Aorta (tissue), 5 donors: ENCODE results near the gene LSM12. TPM values are rescaled to one million over a fixed set of nuclear protein-coding genes. Genes with fewer than 3 reads are reported as not detected.

Experiments used
- ATAC-seq: fragments of 200-7000 bp; cut with Tn5 transposase; one replicate; pipeline ENCODE4 v1.9.1; 2022; ENCODE audit warnings: moderate library complexity; ENCODE audit not compliant: low FRiP score
- DNase-seq, 2 donors: peaks; one replicate each; pipeline ENCODE4 v3.0.0-alpha.2; 2020
- H3K27ac ChIP-seq, 2 donors: one replicate each; pipeline ENCODE4 v1.5.1; 2013; ENCODE audit warnings: low read length in 2 of 2, mild to moderate bottlenecking in 2 of 2, moderate library complexity in 2 of 2, control low read depth in 1 of 2, inconsistent platforms in 1 of 2, low read depth in 1 of 2
- H3K27me3 ChIP-seq, 2 donors: one replicate each; pipeline ENCODE4 v1.6.1; 2013; ENCODE audit warnings: control low read depth in 1 of 2, low read length in 1 of 2, mild to moderate bottlenecking in 1 of 2, moderate library complexity in 1 of 2; ENCODE audit not compliant: insufficient read depth in 2 of 2, control insufficient read depth in 1 of 2
- H3K36me3 ChIP-seq, 2 donors: one replicate each; pipeline ENCODE4 v1.6.1; 2013; ENCODE audit warnings: control low read depth in 1 of 2, low read length in 1 of 2, mild to moderate bottlenecking in 1 of 2; ENCODE audit not compliant: insufficient read depth in 2 of 2, control insufficient read depth in 1 of 2
- H3K4me1 ChIP-seq, 2 donors: one replicate each; pipeline ENCODE4 v1.6.1; 2013; ENCODE audit warnings: low read length in 2 of 2, control low read depth in 1 of 2, mild to moderate bottlenecking in 1 of 2, moderate library complexity in 1 of 2; ENCODE audit not compliant: insufficient read depth in 2 of 2, control insufficient read depth in 1 of 2
- H3K4me3 ChIP-seq, 2 donors: one replicate each; pipeline ENCODE4 v1.5.1; 2013; ENCODE audit warnings: low read length in 2 of 2, control low read depth in 1 of 2, mild to moderate bottlenecking in 1 of 2
- H3K9me3 ChIP-seq: one replicate; pipeline ENCODE4 v1.6.1; 2013; ENCODE audit warnings: mild to moderate bottlenecking, low read length; ENCODE audit not compliant: control insufficient read depth
- WGBS, 2 donors: extraction: QIAGEN DNeasy Blood & Tissue Kit; methylation state at CpG; one replicate each; pipeline ENCODE4 v1.1.7; 2013; 5-methylcytosine and 5-hydroxymethylcytosine counted together
- intact Hi-C, 2 donors: fragments of 100-400 bp; cut with DNase I; formaldehyde crosslinking; loops; one replicate each; pipeline versions ENCODE4 v1.14.2 to v1.15.0; 2022
- polyA plus RNA-seq, 2 donors: library from polyadenylated mRNA; stranded (reverse); fragments of 200-250 nt; gene quantifications; one replicate each; pipeline ENCODE4 v1.2.3, GENCODE V29; 2013
- total RNA-seq, 2 donors: library from RNA; stranded (reverse); fragmentation: NEBNext Ultra II Directional; extraction: Animal tissue kit (Norgen Biotek cat#: 25700); gene quantifications; one replicate each; pipeline ENCODE4 v1.2.1, GENCODE V29; 2021
- donor health status: healthy with polysubstance abuse.
- donor health status: Bipolar disorder and iron deficiency.
- donor health status: DM: no; HTN: no; CAD: no.
- donor health status: DM: no; HTN: no; CAD: no.
- donor health status: DM: yes; HTN: yes; CAD: no.

The LSM12 gene
- total and polyA plus RNA-seq, 4 donors: 19.0 to 43.4 (median 28.3) TPM

GRCh38 chr17:44091200-44091997 lies 24.9 kb upstream of the LSM12 start:
- Histone ChIP-seq H3K4me3 (no peak overlapping the region), H3K9me3 (no peaks in the 10 kb centered on the region), H3K27ac (no peak overlapping the region), H3K4me1 (peaks cover 0 to 3% of the 10 kb centered on the region in 2 donors), H3K27me3 (no peaks in the 10 kb centered on the region), H3K36me3 (peaks cover 0 to 23% of the 10 kb centered on the region in 2 donors)
- DNase-seq (no peak), ATAC-seq (no peak)
- WGBS, 2 donors: 88 to 90% methylated on average over 11 to 14 of the region's 14 CpGs
- intact Hi-C loops: no loop called here

GRCh38 chr17:44088254-44088653 lies 21.8 kb upstream of the LSM12 start:
- H3K4me1 ChIP-seq: no peaks in the 10 kb centered on the region
- H3K36me3 ChIP-seq: peaks cover 0 to 30% of the 10 kb centered on the region in 2 donors
- H3K4me3 ChIP-seq: no peak overlapping the region

DNA sequence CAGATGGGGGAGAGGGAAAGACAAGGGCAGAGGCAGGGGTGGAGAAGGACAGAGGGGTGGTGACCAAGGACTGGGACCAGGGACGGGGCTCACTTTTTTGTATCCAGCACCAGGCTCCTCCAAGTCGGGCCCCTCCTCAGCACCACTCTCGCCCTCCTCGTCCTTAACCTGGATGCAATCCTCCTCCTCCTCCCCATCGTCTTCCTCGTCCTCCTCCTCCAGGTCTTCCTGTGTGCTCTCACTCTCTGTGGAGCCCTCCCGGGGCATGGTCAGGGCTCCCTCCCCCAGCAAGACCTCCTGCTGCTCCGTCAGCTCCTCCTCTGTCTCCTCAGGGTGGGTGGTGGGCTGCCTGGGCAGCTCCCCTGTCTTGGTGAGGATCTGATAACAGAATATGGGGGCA lies 20.8 kb upstream of the LSM12 start:
- Histone ChIP-seq H3K36me3 (peaks cover 0 to 27% of the 10 kb centered on the region in 2 donors), H3K27me3 (no peaks in the 10 kb centered on the region), H3K4me1 (no peaks in the 10 kb centered on the region), H3K9me3 (no peaks in the 10 kb centered on the region), H3K27ac (peak overlapping the region in 1 of 2 donors; percentile 33), H3K4me3 (no peak overlapping the region)
- ATAC-seq: no peak
- 57 to 59% methylated on average over 7 to 8 of the region's 8 CpGs for WGBS, 2 donors
- DNase-seq: no peak
- intact Hi-C loops: no loop called here

More at GRCh38 chr17:44088254-44088653, 21.8 kb upstream of the LSM12 start:
- 83 to 92% methylated on average over 16 of the region's 16 CpGs for WGBS, 2 donors
- H3K9me3 ChIP-seq: no peaks in the 10 kb centered on the region
- intact Hi-C loops: no loop called here
- DNase-seq (no peak), ATAC-seq (no peak)
- H3K27me3 ChIP-seq: no peaks in the 10 kb centered on the region
- no peak overlapping the region for H3K27ac ChIP-seq

DNA sequence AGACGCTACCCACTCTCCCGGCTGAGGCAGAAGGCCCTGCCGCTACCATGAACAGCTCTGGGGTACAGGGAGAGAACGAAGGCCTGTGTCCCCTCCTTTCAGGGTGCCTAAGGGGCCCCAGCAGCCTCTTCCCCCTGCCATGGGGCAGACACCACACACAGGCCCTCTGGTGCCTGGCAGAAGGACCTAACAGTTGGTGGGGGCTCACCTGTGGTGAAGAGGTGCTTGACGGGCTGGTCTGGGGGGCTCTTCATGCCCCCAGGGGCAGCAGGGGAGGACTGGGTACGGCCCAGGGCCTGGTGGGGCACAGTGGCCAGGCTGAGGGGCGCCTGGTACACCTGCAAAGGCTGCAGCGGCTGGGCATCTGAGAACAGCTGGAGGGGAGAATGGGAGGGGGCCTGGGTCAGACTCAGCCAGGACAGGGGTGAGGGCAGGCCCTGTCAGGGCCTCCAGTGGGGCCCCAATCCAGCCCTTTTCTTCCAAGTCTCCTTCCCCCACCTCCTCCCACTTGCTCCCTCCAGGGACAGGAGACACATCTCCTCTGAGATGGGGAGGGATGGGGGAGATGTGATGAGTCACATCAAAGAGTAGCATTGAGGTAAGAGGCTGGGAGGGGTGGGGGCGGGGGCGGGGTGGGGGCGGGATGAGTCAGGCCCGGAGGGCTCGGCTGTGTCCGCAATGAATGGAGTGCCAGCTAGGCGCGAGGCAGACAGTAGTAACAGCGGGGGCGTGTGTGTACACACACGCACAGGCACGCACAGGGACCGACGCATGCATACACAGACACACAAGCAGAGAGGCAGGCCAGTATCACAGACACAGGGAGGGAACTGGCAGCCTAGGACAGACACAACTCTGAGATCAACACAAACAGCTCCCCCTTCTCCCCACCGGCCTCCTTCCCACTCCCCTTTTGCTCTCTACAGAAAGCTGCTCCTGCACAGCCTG lies 20.2 kb upstream of the LSM12 start:
- peaks cover 0 to 21% of the 10 kb centered on the region in 2 donors for H3K36me3 ChIP-seq
- whole genome bisulfite sequencing, 2 donors: 48 to 49% methylated on average over 22 to 23 of the region's 23 CpGs
- no peak overlapping the region for H3K4me3 ChIP-seq
- no peaks in the 10 kb centered on the region for H3K4me1 ChIP-seq
- H3K9me3 ChIP-seq: no peaks in the 10 kb centered on the region
- intact Hi-C loops: no loop called here
- ATAC-seq: no peak
- H3K27me3 ChIP-seq: no peaks in the 10 kb centered on the region
- H3K27ac ChIP-seq: no peak overlapping the region
- DNase-seq: no peak

DNA sequence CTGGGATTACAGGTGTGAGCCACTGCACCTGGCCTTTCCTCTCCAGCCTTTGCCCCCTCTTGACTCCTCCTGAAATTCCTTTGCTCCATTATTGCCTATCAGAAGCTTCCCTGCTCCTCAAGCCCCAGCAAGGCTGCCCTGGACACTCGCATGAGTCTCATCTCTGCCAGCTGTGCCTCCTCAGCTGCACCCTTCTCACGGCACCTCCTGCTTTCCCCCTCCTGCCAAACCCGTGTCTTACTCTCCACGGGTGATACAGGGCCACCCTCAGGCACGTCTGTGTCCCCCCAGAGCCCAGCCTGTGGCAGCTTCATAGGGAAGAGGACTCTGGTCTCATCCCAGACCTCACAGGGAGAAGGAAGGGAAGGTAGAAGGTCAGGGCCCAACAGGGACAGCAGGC lies 19.4 kb upstream of the LSM12 start:
- Histone ChIP-seq H3K36me3 (peaks cover 0 to 15% of the 10 kb centered on the region in 2 donors), H3K27ac (no peak overlapping the region), H3K4me3 (no peak overlapping the region), H3K27me3 (no peaks in the 10 kb centered on the region), H3K9me3 (no peaks in the 10 kb centered on the region), H3K4me1 (no peaks in the 10 kb centered on the region)
- ATAC-seq (no peak), DNase-seq (no peak)
- intact Hi-C loops: no loop called here
- WGBS, 2 donors: 73 to 74% methylated on average over 5 of the region's 5 CpGs

DNA sequence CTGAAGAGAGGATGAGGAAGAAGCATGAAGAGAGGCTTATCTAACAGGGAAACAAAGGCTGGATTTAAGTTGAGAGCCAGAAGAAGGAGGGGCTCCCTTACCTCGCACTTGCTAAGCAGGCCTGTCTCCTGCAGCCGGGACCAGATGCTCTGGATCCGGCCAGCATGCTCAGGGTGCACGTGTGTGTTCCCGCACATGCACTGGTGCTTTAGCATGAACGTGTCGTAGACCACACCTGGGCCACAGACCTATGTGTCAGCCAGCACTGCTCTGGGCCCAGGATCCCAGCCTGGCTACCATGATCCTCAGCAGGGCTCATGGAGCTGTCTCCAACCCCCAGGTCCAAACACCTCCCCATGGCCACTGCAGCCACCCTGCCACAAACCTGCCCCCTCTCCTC lies 18.4 kb upstream of the LSM12 start:
- DNase-seq (no peak), ATAC-seq (no peak)
- intact Hi-C loops: no loop called here
- 84% methylated on average over 7 of the region's 7 CpGs for WGBS, 2 donors
- no peaks in the 10 kb centered on the region for H3K9me3 ChIP-seq
- H3K4me1 ChIP-seq: no peaks in the 10 kb centered on the region
- H3K27me3 ChIP-seq: no peaks in the 10 kb centered on the region
- no peak overlapping the region for H3K4me3 ChIP-seq
- H3K27ac ChIP-seq: no peak overlapping the region
- peaks cover 0 to 15% of the 10 kb centered on the region in 2 donors for H3K36me3 ChIP-seq

- Histone ChIP-seq H3K9me3 (no peaks in the 10 kb centered on the region), H3K27me3 (no peaks in the 10 kb centered on the region), H3K36me3 (peaks cover 0 to 15% of the 10 kb centered on the region in 2 donors), H3K4me3 (no peak overlapping the region), H3K4me1 (no peaks in the 10 kb centered on the region), H3K27ac (no peak overlapping the region)
- DNase-seq (no peak), ATAC-seq (peak; percentile 6)
- intact Hi-C loops: no loop called here
- 53 to 60% methylated on average over 10 of the region's 10 CpGs for WGBS, 2 donors
Observed at GRCh38 chr17:44084131-44084538, 17.7 kb upstream of the LSM12 start.

- 80 to 81% methylated on average over 12 of the region's 12 CpGs for WGBS, 2 donors
- DNase-seq (no peak), ATAC-seq (no peak)
- Histone ChIP-seq H3K4me1 (no peaks in the 10 kb centered on the region), H3K36me3 (peaks cover 0 to 16% of the 10 kb centered on the region in 2 donors), H3K27me3 (no peaks in the 10 kb centered on the region), H3K27ac (no peak overlapping the region), H3K9me3 (no peaks in the 10 kb centered on the region), H3K4me3 (no peak overlapping the region)
- intact Hi-C loops: no loop called here
Observed at GRCh38 chr17:44083250-44083849, 16.9 kb upstream of the LSM12 start.
